Gastrocnemius medialis (tissue), 4 donors: ENCODE measurements around the gene TUBD1. TPM values are rescaled to one million over a fixed set of nuclear protein-coding genes. Genes with fewer than 3 reads are reported as not detected.
"Not testable (repeated sequence)": the region's sequence is repeated elsewhere in the genome, so short reads cannot be mapped to it uniquely, and the experiment has no call there.

Source experiments
- ATAC-seq, 2 donors: fragments of 150-250 bp; one replicate each; pipeline ENCODE4 v1.9.1; 2016
- DNase-seq, 2 donors: peaks; one replicate each; pipeline ENCODE4 v3.0.0-alpha.2; 2019
- H3K27ac ChIP-seq, 4 donors: fragments of 200-600 bp; sonication (generic); 1 replicate in 1 of 4; 2 replicates in 3 of 4; pipeline ENCODE4 v1.5.1; 2016 to 2018; ENCODE audit warnings: mild to moderate bottlenecking in 2 of 4, moderate library complexity in 1 of 4
- H3K27me3 ChIP-seq, 3 donors: fragments of 200-600 bp; sonication (generic) in 2 of 3; 1 replicate in 1 of 3; 2 replicates in 2 of 3; pipeline versions ENCODE4 v1.5.1 to v1.6.0; 2016 to 2019; ENCODE audit warnings: mild to moderate bottlenecking in 1 of 3, moderate library complexity in 1 of 3
- H3K36me3 ChIP-seq, 2 donors: fragments of 200-600 bp; sonication (generic) in 1 of 2; one replicate each; pipeline ENCODE4 v1.5.1; 2017 to 2018
- H3K4me1 ChIP-seq, 2 donors: fragments of 200-600 bp; sonication (generic) in 1 of 2; one replicate each; pipeline ENCODE4 v1.5.1; 2016 to 2017; ENCODE audit warnings: mild to moderate bottlenecking in 2 of 2
- H3K4me3 ChIP-seq, 4 donors: fragments of 200-600 bp; sonication (generic) in 3 of 4; 1 replicate in 1 of 4; 2 replicates in 3 of 4; pipeline ENCODE4 v1.5.1; 2016 to 2019; ENCODE audit warnings: mild to moderate bottlenecking in 2 of 4
- H3K9me3 ChIP-seq, 3 donors: fragments of 200-600 bp; sonication (generic) in 2 of 3; 1 replicate in 1 of 3; 2 replicates in 2 of 3; pipeline ENCODE4 v1.5.1; 2016 to 2019
- POLR2A ChIP-seq, 2 donors: fragments of 450-650 bp; IDR thresholded peaks; one replicate each; pipeline ENCODE4 v1.6.1; 2017; ENCODE audit warnings: antibody characterized with exemption in 2 of 2, mild to moderate bottlenecking in 2 of 2, moderate library complexity in 2 of 2
- in situ Hi-C, 4 donors: fragments of 200-750 bp; cut with MboI; loops; one replicate each; pipeline versions ENCODE4 v1.15.0 to v1.8.0; 2017; ENCODE audit warnings: low sequenced_read_pairs in 4 of 4
- intact Hi-C: fragments of 100-400 bp; cut with DNase I; formaldehyde crosslinking; loops from one replicate; pipeline ENCODE4 v1.15.1; 2023; ENCODE audit warnings: low total_unique reads
- total RNA-seq, 4 donors: library from RNA; depleted of rRNA; stranded (reverse); fragments of >200 nt; gene quantifications; one replicate each; pipeline versions ENCODE4 v1.1.0 to v1.2.3, GENCODE V29; 2016
- TF ChIP-seq, protein P1 (sequence below), 5 experiments: fragments of 450-650 bp in 3 of 5; fragments of 200-600 bp in 2 of 5; sonication (generic) in 2 of 5; IDR thresholded peaks in 4 of 5; conservative IDR thresholded peaks in 1 of 5; 1 replicate in 4 of 5; 2 replicates in 1 of 5; pipeline ENCODE4 v1.5.1; 2016 to 2019; ENCODE audit warnings: antibody characterized with exemption in 5 of 5, mild to moderate bottlenecking in 3 of 5, moderate library complexity in 3 of 5

The TUBD1 gene
- total RNA-seq, 4 donors from 2014 or later: 5.4 to 9.2 (median 9.2) TPM

DNA sequence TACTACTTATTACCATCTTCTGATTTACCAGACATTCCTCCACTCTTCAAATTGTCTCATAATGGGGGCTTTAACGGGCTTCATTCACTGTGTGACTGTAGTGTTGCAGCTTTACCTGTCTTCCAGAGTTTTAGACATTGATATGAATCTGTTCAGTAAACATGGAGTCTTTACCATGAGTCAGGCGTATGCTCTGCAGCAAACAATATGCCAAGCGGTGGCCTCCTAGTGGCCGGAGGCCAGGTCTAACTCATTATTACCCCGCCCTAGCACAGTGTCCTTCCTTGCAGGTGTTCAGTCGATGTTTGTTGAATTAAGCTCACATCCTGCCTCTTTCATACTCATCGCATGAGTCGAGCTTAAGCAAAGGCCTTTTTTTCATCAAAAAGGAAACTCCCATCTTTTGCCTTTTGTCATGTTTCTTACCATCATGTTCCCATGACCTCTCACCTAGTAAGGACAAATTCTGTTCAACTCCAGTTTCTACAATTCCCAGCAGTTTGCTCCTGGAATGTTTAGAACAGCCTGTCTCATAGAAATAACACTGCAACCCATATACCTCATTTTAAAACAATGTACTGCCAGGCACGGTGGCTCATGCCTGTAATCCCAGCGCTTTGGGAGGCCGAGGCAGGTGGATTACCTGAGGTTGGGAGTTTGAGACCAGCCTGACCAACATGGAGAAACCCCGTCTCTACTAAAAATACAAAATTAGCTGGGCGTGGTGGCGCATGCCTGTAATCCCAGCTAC, 39.4 kb downstream of the TUBD1 start:
- H3K27ac ChIP-seq: peak overlapping the region; percentile 13 to 57 (median 45)
- no peak for DNase-seq
- no peak for TF ChIP-seq POLR2A (IDR thresholded peaks at IDR 0.05)
- TF ChIP-seq, protein P1, sequence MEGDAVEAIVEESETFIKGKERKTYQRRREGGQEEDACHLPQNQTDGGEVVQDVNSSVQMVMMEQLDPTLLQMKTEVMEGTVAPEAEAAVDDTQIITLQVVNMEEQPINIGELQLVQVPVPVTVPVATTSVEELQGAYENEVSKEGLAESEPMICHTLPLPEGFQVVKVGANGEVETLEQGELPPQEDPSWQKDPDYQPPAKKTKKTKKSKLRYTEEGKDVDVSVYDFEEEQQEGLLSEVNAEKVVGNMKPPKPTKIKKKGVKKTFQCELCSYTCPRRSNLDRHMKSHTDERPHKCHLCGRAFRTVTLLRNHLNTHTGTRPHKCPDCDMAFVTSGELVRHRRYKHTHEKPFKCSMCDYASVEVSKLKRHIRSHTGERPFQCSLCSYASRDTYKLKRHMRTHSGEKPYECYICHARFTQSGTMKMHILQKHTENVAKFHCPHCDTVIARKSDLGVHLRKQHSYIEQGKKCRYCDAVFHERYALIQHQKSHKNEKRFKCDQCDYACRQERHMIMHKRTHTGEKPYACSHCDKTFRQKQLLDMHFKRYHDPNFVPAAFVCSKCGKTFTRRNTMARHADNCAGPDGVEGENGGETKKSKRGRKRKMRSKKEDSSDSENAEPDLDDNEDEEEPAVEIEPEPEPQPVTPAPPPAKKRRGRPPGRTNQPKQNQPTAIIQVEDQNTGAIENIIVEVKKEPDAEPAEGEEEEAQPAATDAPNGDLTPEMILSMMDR (IDR thresholded peaks at IDR 0.05 in 4 of 5, conservative IDR thresholded peaks at IDR 0.05 in 1 of 5): peak in 3 of 5 experiments; percentile 5 to 30 (median 20)
- peak in 1 of 2 donors; percentile 12 for ATAC-seq
- H3K4me1 ChIP-seq: peaks cover 0 to 8% of the 10 kb centered on the region in 2 donors
- in situ Hi-C loops: no loop called here
- no peaks in the 10 kb centered on the region for H3K36me3 ChIP-seq
- no peaks in the 10 kb centered on the region for H3K27me3 ChIP-seq
- no peak overlapping the region for H3K4me3 ChIP-seq
- intact Hi-C loops: no loop called here
- H3K9me3 ChIP-seq: no peaks in the 10 kb centered on the region

DNA sequence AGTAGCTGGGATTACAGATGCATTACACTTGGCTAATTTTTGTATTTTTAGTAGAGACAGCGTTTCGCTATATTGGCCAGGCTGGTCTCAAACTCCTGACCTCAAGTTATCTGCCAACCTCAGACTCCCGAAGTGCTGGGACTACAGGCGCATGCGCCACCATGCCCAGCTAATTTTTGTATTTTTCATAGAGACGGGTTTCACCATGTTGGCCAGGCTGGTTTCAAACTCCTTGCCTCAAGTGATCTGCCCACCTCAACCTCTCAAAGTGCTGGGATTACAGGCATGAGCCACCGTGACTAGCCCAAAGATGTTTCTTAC, 39.9 kb downstream of the TUBD1 start:
- DNase-seq, in situ Hi-C loops, H3K4me3 ChIP-seq, H3K9me3 ChIP-seq, H3K27me3 ChIP-seq, H3K36me3 ChIP-seq, H3K4me1 ChIP-seq, ATAC-seq, intact Hi-C loops: not testable (repeated sequence)
- H3K27ac ChIP-seq: peak overlapping the region; percentile 34 to 57 (median 56)

DNA sequence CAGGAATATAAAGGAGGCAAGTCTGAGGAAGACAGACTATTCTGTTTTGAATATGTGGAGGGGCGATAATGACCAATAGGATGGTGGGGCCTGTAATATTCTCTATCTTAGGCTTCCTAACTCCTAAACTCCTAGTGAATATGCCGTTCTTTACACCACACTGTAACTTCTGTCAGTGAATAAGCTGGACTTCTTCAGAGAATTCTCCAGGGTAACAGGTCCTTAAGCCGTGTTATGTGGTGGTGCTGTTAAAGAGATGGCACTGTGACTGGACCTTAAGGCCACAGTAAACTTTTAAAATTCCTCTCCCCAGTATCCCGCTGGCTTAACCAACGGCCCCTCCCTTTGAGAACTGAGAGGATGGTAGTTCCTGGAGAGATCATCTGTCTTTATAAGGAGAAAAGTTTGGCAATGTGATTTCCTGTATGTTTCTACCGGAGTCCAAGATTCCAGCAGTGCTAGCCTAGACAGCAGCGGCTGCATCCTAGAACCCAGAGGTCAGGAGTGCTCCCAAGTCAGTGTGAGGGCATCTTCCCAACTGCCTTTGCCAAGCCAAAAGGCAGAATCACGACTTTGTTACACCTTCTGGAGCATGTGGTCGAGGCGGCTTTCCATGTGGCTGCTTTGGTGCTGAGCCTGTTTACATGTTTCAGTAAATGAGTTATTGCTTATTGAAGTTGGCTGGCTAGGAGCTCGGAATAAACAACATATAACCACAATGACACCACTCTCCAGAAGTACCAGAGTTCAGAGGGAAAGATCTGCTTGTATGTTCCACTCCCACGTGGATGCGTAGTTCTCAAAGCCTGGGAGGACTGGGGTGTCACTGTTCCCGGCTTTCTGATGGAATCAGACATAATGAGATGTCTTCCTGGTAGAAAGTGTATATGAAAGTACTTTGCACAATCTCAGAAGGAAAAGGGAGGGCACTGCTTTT, 41.0 kb downstream of the TUBD1 start:
- H3K27ac ChIP-seq: peak overlapping the region; percentile 37 to 57 (median 56)
- in situ Hi-C loops: no loop called here

DNA sequence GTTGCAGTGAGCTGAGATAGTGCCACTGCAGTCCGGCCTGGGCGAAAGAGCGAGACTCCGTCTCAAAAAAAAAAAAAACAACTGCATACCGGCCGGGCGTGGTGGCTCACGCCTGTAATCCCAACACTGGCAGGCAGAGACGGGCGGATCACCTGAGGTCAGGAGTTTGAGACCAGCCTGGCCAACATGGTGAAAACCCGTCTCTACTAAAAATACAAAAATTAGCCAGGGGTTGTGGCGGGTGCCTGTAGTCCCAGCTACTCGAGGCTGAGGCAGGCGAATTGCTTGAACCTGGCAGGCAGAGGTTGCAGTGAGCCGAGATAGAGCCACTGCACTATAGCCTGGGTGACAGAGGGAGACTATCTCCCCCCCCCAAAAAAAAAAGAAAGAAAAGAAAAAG, 42.4 kb downstream of the TUBD1 start:
- H3K9me3 ChIP-seq, H3K4me3 ChIP-seq, DNase-seq, H3K36me3 ChIP-seq, H3K27me3 ChIP-seq, intact Hi-C loops, ATAC-seq, in situ Hi-C loops, H3K27ac ChIP-seq: not testable (repeated sequence)
- H3K4me1 ChIP-seq: peaks cover 24 to 32% of the 10 kb centered on the region in 2 donors

More for the DNA sequence above, 41.0 kb downstream of the TUBD1 start:
- ATAC-seq (peak in 1 of 2 donors; percentile 42), DNase-seq (no peak)
- peaks cover 10 to 19% of the 10 kb centered on the region in 2 donors for H3K4me1 ChIP-seq
- TF ChIP-seq, protein P1 (IDR thresholded peaks at IDR 0.05 in 4 of 5, conservative IDR thresholded peaks at IDR 0.05 in 1 of 5): no peak
- TF ChIP-seq POLR2A (IDR thresholded peaks at IDR 0.05): no peak
- no peaks in the 10 kb centered on the region for H3K9me3 ChIP-seq
- no peaks in the 10 kb centered on the region for H3K27me3 ChIP-seq
- intact Hi-C loops: no loop called here
- no peaks in the 10 kb centered on the region for H3K36me3 ChIP-seq
- no peak overlapping the region for H3K4me3 ChIP-seq

DNA sequence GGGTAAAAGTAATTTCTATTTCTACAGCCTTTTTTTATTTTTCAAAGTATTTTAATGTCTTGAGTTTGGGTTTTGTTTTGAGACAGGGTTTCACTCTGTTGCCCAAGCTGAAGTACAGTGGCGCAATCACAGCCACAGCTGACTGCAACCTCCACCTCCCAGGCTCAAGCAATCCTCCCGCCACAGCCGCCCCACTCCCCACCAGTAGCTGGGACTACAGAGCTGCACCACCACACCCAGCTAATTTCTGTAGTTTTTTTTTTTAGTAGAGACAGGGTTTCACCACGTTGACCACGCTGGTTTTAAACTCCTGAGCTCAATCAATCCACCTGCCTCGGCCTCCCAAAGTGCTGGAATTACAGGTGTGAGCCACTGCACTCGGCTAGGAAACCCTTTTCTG, 44.0 kb downstream of the TUBD1 start:
- no peak for ATAC-seq
- intact Hi-C loops (loop anchor here (5.0 kb wide), 1 partner anchor 114 kb away; the partner anchor contains the start of gene RNFT1), in situ Hi-C loops (no loop called here)
- H3K27me3 ChIP-seq: no peaks in the 10 kb centered on the region
- no peaks in the 10 kb centered on the region for H3K36me3 ChIP-seq
- no peak for TF ChIP-seq POLR2A (IDR thresholded peaks at IDR 0.05)
- TF ChIP-seq, protein P1 (IDR thresholded peaks at IDR 0.05 in 4 of 5, conservative IDR thresholded peaks at IDR 0.05 in 1 of 5): no peak
- H3K4me3 ChIP-seq: no peak overlapping the region
- DNase-seq: peak; percentile 65 to 80
- H3K27ac ChIP-seq: peak overlapping the region in 1 of 4 donors; percentile 99
- peaks cover 30 to 44% of the 10 kb centered on the region in 2 donors for H3K4me1 ChIP-seq
- no peaks in the 10 kb centered on the region for H3K9me3 ChIP-seq
